ENCODE results near the gene RAF1. TPM values are rescaled to one million over a fixed set of nuclear protein-coding genes. Genes with fewer than 3 reads are reported as not detected.

RAF1 gene
- total and polyA plus RNA-seq, 5 donors = 88.0 to 146 (median 138) TPM

DNA sequence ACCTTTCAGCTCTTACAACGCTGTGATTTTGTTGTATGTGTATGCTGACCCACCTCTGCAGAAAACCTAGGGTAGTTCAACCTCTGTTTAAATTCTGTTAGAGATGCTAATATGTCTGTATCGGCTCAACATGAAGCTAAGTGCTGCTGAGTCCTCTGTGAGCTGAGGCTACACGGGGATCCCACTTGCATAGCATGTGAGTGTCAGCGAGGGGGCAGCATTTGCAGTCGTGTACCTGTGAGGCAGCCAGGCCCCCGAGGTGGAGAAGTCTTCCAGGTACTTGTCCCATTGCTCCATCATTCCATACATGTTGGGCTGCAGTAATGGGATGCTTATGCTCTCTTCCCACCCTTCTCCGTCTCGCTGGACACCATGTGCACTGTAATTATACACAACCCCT is 122.3 kb downstream of the RAF1 start:
- DNase-seq (peak in 1 of 3 donors; percentile 59), ATAC-seq (peak in 1 of 2 donors; percentile 51)
- no peaks in the 10 kb centered on the region for H3K27me3 ChIP-seq (ENCODE audit: control insufficient read depth, insufficient read depth)
- H3K9me3 ChIP-seq (ENCODE audit: control insufficient read depth, low read length) = no peaks in the 10 kb centered on the region
- H3K4me3 ChIP-seq (ENCODE audit: low read length) = no peak overlapping the region
- H3K4me1 ChIP-seq (ENCODE audit: control insufficient read depth, insufficient read depth, low read length) = no peaks in the 10 kb centered on the region
- intact Hi-C loops (cut with DNase I) = no loop called here
- WGBS = 70% methylated on average over 8 of the region's 8 CpGs
- no peak overlapping the region for H3K27ac ChIP-seq (ENCODE audit: low read length)

DNA sequence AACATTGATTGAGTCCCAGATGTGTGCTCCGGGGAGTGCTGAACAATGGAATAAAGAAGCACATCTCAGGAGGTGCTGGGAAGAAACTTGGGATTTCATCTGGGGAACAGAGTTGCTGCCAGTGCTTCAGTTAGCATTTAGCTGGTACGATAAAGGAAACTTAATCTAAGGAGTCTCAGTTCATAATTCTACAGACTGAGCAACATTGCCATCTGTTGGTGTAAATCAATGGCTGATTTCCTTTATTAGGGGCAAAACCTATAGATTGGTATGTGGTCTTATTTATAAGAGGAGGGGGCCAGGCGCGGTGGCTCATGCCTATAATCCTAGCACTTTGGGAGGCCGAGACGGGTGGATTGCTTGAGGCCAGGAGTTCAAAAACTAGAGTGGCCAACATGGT is 127.5 kb downstream of the RAF1 start:
- no peak for ATAC-seq
- intact Hi-C loops (cut with DNase I) = no loop called here
- Histone ChIP-seq H3K27ac (ENCODE audit: low read length) (no peak overlapping the region), H3K27me3 (ENCODE audit: control insufficient read depth, insufficient read depth) (no peaks in the 10 kb centered on the region), H3K4me3 (ENCODE audit: low read length) (no peak overlapping the region), H3K4me1 (ENCODE audit: control insufficient read depth, insufficient read depth, low read length) (no peaks in the 10 kb centered on the region), H3K9me3 (ENCODE audit: control insufficient read depth, low read length) (no peaks in the 10 kb centered on the region)
- 89% methylated on average over 6 of the region's 6 CpGs for WGBS
- no peak for DNase-seq

Other genes with a start within 250 kb of the RAF1 start
- gene TSEN2, start 179.6 kb downstream of the RAF1 start, total RNA-seq = 10 to 100 TPM; 13.9 to 21.4 (median 20.0) TPM
- 18.6 TPM for gene TSEN2, start 179.6 kb downstream of the RAF1 start, polyA plus RNA-seq
- not detected for gene MKRN2OS, start 118.6 kb downstream of the RAF1 start, total RNA-seq
- 0.23 TPM for gene MKRN2OS, start 118.6 kb downstream of the RAF1 start, polyA plus RNA-seq
- 10 to 100 TPM; 30.5 to 36.3 (median 31.9) TPM for gene MKRN2, start 107.0 kb downstream of the RAF1 start, total RNA-seq
- gene MKRN2, start 107.0 kb downstream of the RAF1 start, polyA plus RNA-seq = 23.4 TPM
- 1 to 10 TPM; 3.3 to 5.1 (median 3.7) TPM for gene TMEM40, start 95.1 kb upstream of the RAF1 start, total RNA-seq
- 5.2 TPM for gene TMEM40, start 95.1 kb upstream of the RAF1 start, polyA plus RNA-seq
- 10 to 100 TPM; 33.2 to 63.6 (median 50.4) TPM for gene CAND2, start 132.6 kb upstream of the RAF1 start, total RNA-seq
- 36.6 TPM for gene CAND2, start 132.6 kb upstream of the RAF1 start, polyA plus RNA-seq
- gene RPL32, start 177.4 kb upstream of the RAF1 start, total RNA-seq = 1,000 to 10,000 TPM in 3 of 4 donors, 100 to 1,000 TPM in 1; 993 to 1,089 (median 1,033) TPM
- 1,539 TPM for gene RPL32, start 177.4 kb upstream of the RAF1 start, polyA plus RNA-seq

All from right cardiac atrium (tissue), 5 donors.